ENCODE results near the gene IGLON5. TPM values are rescaled to one million over a fixed set of nuclear protein-coding genes. Genes with fewer than 3 reads are reported as not detected.

IGLON5 gene
- total RNA-seq, 1 experiment from 2014 or later, result 41.2 TPM

DNA sequence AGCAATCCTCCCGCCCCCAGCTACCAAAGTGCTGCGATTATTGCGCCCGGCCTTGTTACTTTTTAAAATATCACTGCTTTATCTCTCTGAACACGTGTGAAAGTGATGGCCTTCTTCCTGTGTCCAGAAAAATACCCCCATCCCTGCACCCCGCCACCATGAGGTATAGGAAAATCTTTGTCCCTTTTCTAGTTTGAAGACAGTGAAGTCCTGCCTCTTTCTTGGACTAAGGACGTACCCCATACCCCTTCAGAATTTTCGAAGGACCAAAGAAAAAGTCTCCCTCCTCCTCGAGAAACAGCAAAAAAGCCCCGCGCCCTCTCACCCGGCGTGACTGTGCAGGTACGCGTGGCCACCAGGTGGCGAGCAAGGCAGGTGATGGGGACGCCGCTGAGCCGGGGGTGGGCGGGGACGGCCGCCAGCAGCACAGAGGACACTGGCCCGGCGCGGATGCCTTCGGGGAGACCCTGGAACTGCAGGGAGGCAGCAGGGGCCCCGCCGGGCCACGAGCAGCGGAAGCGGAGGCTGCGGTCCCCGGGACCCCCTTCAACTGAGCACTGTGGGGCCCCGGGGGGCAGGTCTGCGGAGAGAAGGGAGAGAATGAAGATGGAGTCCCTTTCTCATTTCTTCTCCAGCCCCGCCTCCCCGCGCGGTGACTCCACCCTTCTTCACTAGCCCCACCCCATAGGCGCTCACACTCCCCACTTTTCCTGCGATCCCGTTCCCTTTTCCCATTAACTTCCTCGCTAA lies 27.3 kb downstream of the IGLON5 start:
- ChIA-PET POLR2A (interaction anchor here (1.4 kb wide), 1 partner anchor 29 kb away, joined by 4 read pairs; no protein-coding TSS in a partner anchor), CTCF (interaction anchor here (0.7 to 4.6 kb wide), 26 partner anchors 10 to 323 kb away, joined by 3 to 37 read pairs (median 6); partner anchors contain the start of genes C19orf84, ETFB and LIM2)
- H3K36me3 Mint-ChIP-seq, result peaks cover 21% of the 10 kb centered on the region
- peaks cover 26% of the 10 kb centered on the region for H3K27me3 Mint-ChIP-seq (ENCODE audit: low read depth)
- H3K9me3 Mint-ChIP-seq, result peaks cover 9% of the 10 kb centered on the region
- H3K4me3 Mint-ChIP-seq, result peak overlapping the region; percentile 89
- peak overlapping the region; percentile 98 for H3K27ac Mint-ChIP-seq
- DNase-seq (ENCODE audit: low spot score) (peak; percentile 91), ATAC-seq (peak; percentile 50)
- no peak for TF ChIP-seq FOXJ3 (CRISPR knock-in tag; IDR thresholded peaks at IDR 0.05; ENCODE audit: borderline replicate concordance)
- TF ChIP-seq, protein P1, sequence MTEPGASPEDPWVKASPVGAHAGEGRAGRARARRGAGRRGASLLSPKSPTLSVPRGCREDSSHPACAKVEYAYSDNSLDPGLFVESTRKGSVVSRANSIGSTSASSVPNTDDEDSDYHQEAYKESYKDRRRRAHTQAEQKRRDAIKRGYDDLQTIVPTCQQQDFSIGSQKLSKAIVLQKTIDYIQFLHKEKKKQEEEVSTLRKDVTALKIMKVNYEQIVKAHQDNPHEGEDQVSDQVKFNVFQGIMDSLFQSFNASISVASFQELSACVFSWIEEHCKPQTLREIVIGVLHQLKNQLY (CRISPR knock-in tag; IDR thresholded peaks at IDR 0.05), result no peak
- TF ChIP-seq USF1 (CRISPR knock-in tag; IDR thresholded peaks at IDR 0.05), result peak; percentile 26; the same call in 1 of the 2 replicates
- peak; percentile 62; the same call in 1 of the 2 replicates for TF ChIP-seq MAX (CRISPR knock-in tag; IDR thresholded peaks at IDR 0.05)
- no peak for TF ChIP-seq ETV6 (CRISPR knock-in tag; IDR thresholded peaks at IDR 0.05)
- TF ChIP-seq NFYB (CRISPR knock-in tag; conservative IDR thresholded peaks at IDR 0.05; ENCODE audit: low read depth), result no peak
- no peak for TF ChIP-seq NR1H2 (CRISPR knock-in tag; IDR thresholded peaks at IDR 0.05)
- TF ChIP-seq, protein P2, sequence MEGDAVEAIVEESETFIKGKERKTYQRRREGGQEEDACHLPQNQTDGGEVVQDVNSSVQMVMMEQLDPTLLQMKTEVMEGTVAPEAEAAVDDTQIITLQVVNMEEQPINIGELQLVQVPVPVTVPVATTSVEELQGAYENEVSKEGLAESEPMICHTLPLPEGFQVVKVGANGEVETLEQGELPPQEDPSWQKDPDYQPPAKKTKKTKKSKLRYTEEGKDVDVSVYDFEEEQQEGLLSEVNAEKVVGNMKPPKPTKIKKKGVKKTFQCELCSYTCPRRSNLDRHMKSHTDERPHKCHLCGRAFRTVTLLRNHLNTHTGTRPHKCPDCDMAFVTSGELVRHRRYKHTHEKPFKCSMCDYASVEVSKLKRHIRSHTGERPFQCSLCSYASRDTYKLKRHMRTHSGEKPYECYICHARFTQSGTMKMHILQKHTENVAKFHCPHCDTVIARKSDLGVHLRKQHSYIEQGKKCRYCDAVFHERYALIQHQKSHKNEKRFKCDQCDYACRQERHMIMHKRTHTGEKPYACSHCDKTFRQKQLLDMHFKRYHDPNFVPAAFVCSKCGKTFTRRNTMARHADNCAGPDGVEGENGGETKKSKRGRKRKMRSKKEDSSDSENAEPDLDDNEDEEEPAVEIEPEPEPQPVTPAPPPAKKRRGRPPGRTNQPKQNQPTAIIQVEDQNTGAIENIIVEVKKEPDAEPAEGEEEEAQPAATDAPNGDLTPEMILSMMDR (IDR thresholded peaks at IDR 0.05), result peak; percentile 69
- TF ChIP-seq SP1 (CRISPR knock-in tag; conservative IDR thresholded peaks at IDR 0.05), result peak; percentile 59; the same call in 1 of the 2 replicates
- TF ChIP-seq MXD4 (CRISPR knock-in tag; IDR thresholded peaks at IDR 0.05; ENCODE audit: borderline replicate concordance), result no peak
- no peak for TF ChIP-seq ZNF423 (CRISPR knock-in tag; IDR thresholded peaks at IDR 0.05)
- TF ChIP-seq ZNF317 (CRISPR knock-in tag; IDR thresholded peaks at IDR 0.05; ENCODE audit: borderline replicate concordance, low read depth), result 0 out of 2 replicates have a peak, but pooled peaks have one; percentile 41
- TF ChIP-seq NFE2L1 (CRISPR knock-in tag; IDR thresholded peaks at IDR 0.05), result no peak
- TF ChIP-seq, protein P3, sequence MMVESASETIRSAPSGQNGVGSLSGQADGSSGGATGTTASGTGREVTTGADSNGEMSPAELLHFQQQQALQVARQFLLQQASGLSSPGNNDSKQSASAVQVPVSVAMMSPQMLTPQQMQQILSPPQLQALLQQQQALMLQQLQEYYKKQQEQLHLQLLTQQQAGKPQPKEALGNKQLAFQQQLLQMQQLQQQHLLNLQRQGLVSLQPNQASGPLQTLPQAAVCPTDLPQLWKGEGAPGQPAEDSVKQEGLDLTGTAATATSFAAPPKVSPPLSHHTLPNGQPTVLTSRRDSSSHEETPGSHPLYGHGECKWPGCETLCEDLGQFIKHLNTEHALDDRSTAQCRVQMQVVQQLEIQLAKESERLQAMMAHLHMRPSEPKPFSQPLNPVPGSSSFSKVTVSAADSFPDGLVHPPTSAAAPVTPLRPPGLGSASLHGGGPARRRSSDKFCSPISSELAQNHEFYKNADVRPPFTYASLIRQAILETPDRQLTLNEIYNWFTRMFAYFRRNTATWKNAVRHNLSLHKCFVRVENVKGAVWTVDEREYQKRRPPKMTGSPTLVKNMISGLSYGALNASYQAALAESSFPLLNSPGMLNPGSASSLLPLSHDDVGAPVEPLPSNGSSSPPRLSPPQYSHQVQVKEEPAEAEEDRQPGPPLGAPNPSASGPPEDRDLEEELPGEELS (CRISPR knock-in tag; IDR thresholded peaks at IDR 0.05), result no peak
- no peak for TF ChIP-seq JUN (CRISPR knock-in tag; IDR thresholded peaks at IDR 0.05)
- TF ChIP-seq, protein P4, sequence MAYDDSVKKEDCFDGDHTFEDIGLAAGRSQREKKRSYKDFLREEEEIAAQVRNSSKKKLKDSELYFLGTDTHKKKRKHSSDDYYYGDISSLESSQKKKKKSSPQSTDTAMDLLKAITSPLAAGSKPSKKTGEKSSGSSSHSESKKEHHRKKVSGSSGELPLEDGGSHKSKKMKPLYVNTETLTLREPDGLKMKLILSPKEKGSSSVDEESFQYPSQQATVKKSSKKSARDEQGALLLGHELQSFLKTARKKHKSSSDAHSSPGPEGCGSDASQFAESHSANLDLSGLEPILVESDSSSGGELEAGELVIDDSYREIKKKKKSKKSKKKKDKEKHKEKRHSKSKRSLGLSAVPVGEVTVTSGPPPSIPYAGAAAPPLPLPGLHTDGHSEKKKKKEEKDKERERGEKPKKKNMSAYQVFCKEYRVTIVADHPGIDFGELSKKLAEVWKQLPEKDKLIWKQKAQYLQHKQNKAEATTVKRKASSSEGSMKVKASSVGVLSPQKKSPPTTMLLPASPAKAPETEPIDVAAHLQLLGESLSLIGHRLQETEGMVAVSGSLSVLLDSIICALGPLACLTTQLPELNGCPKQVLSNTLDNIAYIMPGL (CRISPR knock-in tag; IDR thresholded peaks at IDR 0.05), result peak; percentile 63; the same call in 1 of the 2 replicates
- TF ChIP-seq NFATC4 (CRISPR knock-in tag; IDR thresholded peaks at IDR 0.05), result no peak
- TF ChIP-seq TP53 (CRISPR knock-in tag; IDR thresholded peaks at IDR 0.05), result no peak
- peaks cover 32% of the 10 kb centered on the region for H3K4me1 Mint-ChIP-seq

All from WTC11 (cell line).